HCT116 (cell line): ENCODE results near the gene AIM2. TPM values are rescaled to one million over a fixed set of nuclear protein-coding genes. Genes with fewer than 3 reads are reported as not detected.

Experiments
- ATAC-seq: fragments of 200-7000 bp; cut with Tn5 transposase; 2 replicates; pipeline ENCODE4 v1.9.1; 2020; ENCODE audit warnings: mild to moderate bottlenecking, moderate library complexity
- BruUV-seq: library from RNA; stranded (reverse); fragments of 400-500 nt; replicated peaks from 2 replicates; lab custom pipeline; 2021; lab: Mats Ljungman, UMichigan
- CTCF ChIA-PET: fragments of 300-600 bp; sonication (Branson Sonifier 250); formaldehyde crosslinking; loops from one replicate; lab custom pipeline; 2021; ENCODE audit warnings: antibody characterized with exemption; lab: Charles Lee
- POLR2A ChIA-PET: fragments of 300-600, 350-600 bp; sonication (Branson Sonifier 250); formaldehyde crosslinking; loops from one replicate; lab custom pipeline; 2021; ENCODE audit warnings: antibody characterized with exemption; lab: Charles Lee
- RAD21 ChIA-PET, 2 experiments: fragments of 300-600 bp; sonication (Branson Sonifier 250); formaldehyde crosslinking; loops; one replicate each; lab custom pipeline; 2023; ENCODE audit warnings: low total read pairs in 2 of 2; ENCODE audit not compliant: uncharacterized antibody in 2 of 2, unreplicated experiment in 2 of 2, low non-redundant PET in 1 of 2; lab: Charles Lee
- DNase-seq: peaks from one replicate; pipeline ENCODE4 v3.0.0-alpha.2; 2010; ENCODE audit warnings: low read depth, low spot score
- H2AFZ ChIP-seq: fragments of 200-600 bp; shearing (Covaris generic), sonication (generic); 2 replicates; pipeline ENCODE4 v1.6.1; 2017; ENCODE audit warnings: low read depth, mixed run types, mixed read lengths, antibody characterized with exemption, low read length; ENCODE audit not compliant: poor library complexity, severe bottlenecking
- H3K27ac ChIP-seq: 2 replicates; pipeline ENCODE4 v1.5.1; 2012; ENCODE audit warnings: low read depth, low read length
- H3K27me3 ChIP-seq: fragments of 200-600 bp; sonication (generic); 2 replicates; pipeline ENCODE4 v1.6.1; 2016; ENCODE audit warnings: mixed run types, low read length, mixed read lengths; ENCODE audit not compliant: insufficient read depth
- H3K36me3 ChIP-seq, 2 experiments: fragments of 200-500 bp in 1 of 2; fragments of 200-600 bp in 1 of 2; sonication (Bioruptor generic) in 1 of 2; sonication (generic) in 1 of 2; 2 replicates each; pipeline versions ENCODE4 v1.5.1 to v1.6.1; 2014 to 2016; ENCODE audit warnings: low read length in 2 of 2, inconsistent platforms in 1 of 2, mixed read lengths in 1 of 2, mixed run types in 1 of 2; ENCODE audit not compliant: insufficient read depth in 2 of 2, control insufficient read depth in 1 of 2
- H3K4me1 ChIP-seq, 2 experiments: fragments of 200-600 bp in 1 of 2; sonication (generic) in 1 of 2; 2 replicates each; pipeline versions ENCODE4 v1.5.1 to v1.6.1; 2012 to 2017; ENCODE audit warnings: low read length in 2 of 2, inconsistent platforms in 1 of 2, mild to moderate bottlenecking in 1 of 2, mixed read lengths in 1 of 2, mixed run types in 1 of 2, moderate library complexity in 1 of 2; ENCODE audit not compliant: insufficient read depth in 2 of 2, control insufficient read depth in 1 of 2
- H3K4me2 ChIP-seq: fragments of 200-600 bp; sonication (generic); 2 replicates; pipeline ENCODE4 v1.6.1; 2017; ENCODE audit warnings: mixed run types, low read length, mixed read lengths
- H3K4me3 ChIP-seq, 2 experiments: fragments of 200-600 bp in 1 of 2; sonication (generic) in 1 of 2; replicated peaks in 1 of 2; 2 replicates each; pipeline ENCODE4 v1.5.1; 2011 to 2016; ENCODE audit warnings: low read length in 2 of 2, control low read depth in 1 of 2, low read depth in 1 of 2, mild to moderate bottlenecking in 1 of 2, mixed read lengths in 1 of 2, mixed run types in 1 of 2
- H3K79me2 ChIP-seq: fragments of 200-600 bp; sonication (generic); 2 replicates; pipeline ENCODE4 v1.6.1; 2017; ENCODE audit warnings: mild to moderate bottlenecking, mixed run types, low read length, moderate library complexity, mixed read lengths; ENCODE audit not compliant: insufficient read depth
- H3K9ac ChIP-seq: fragments of 200-600 bp; sonication (generic); 2 replicates; pipeline ENCODE4 v1.6.1; 2016; ENCODE audit warnings: low read length, mixed read lengths
- H3K9me2 ChIP-seq: fragments of 200-600 bp; sonication (generic), shearing (Covaris generic); 2 replicates; pipeline ENCODE4 v1.6.1; 2017; ENCODE audit warnings: mixed run types, mild to moderate bottlenecking, moderate library complexity; ENCODE audit not compliant: insufficient read depth
- H3K9me3 ChIP-seq, 2 experiments: fragments of 200-500 bp in 1 of 2; fragments of 200-600 bp in 1 of 2; sonication (Bioruptor generic) in 1 of 2; sonication (generic) in 1 of 2; 2 replicates each; pipeline ENCODE4 v1.6.1; 2014 to 2017; ENCODE audit warnings: low read length in 2 of 2, mixed read lengths in 2 of 2, inconsistent platforms in 1 of 2, low read depth in 1 of 2, mild to moderate bottlenecking in 1 of 2, mixed run types in 1 of 2, moderate library complexity in 1 of 2; ENCODE audit not compliant: control insufficient read depth in 1 of 2, insufficient read depth in 1 of 2
- H4K20me1 ChIP-seq: fragments of 200-600 bp; sonication (generic), shearing (Covaris generic); 2 replicates; pipeline ENCODE4 v1.6.1; 2017; ENCODE audit warnings: mixed run types, mild to moderate bottlenecking, moderate library complexity; ENCODE audit not compliant: insufficient read depth
- ELF1 ChIP-seq: IDR thresholded peaks from 2 replicates; pipeline ENCODE4 v1.6.1; 2012; ENCODE audit warnings: low read depth, borderline replicate concordance
- intact Hi-C: fragments of 100-400 bp; cut with micrococcal nuclease; formaldehyde crosslinking; loops from 2 replicates; pipeline ENCODE4 v1.10.0; 2022
- total RNA-seq: library from RNA; stranded (reverse); gene quantifications from one replicate; pipeline ENCODE4 v1.2.1, GENCODE V29; 2021; ENCODE audit not compliant: unreplicated experiment
- TF ChIP-seq, protein P1 (sequence below): IDR thresholded peaks from 2 replicates; pipeline ENCODE4 v1.6.1; 2011; ENCODE audit warnings: mild to moderate bottlenecking, low read length, moderate library complexity; ENCODE audit not compliant: insufficient replicate concordance; ENCODE audit errors: extremely low read depth
- TF ChIP-seq, protein P2 (sequence below): IDR thresholded peaks from 2 replicates; pipeline ENCODE4 v1.6.1; 2012; ENCODE audit warnings: low read depth
- TF ChIP-seq, protein P3 (sequence below), 3 experiments: fragments of 200-600 bp in 1 of 3; sonication (generic) in 1 of 3; IDR thresholded peaks in 2 of 3; conservative IDR thresholded peaks in 1 of 3; 2 replicates each; pipeline ENCODE4 v1.5.1; 2012 to 2017; ENCODE audit warnings: low read depth in 2 of 3, low read length in 2 of 3, antibody characterized with exemption in 1 of 3, borderline replicate concordance in 1 of 3, control low read depth in 1 of 3, mild to moderate bottlenecking in 1 of 3, mixed read lengths in 1 of 3, mixed run types in 1 of 3, moderate library complexity in 1 of 3; ENCODE audit not compliant: insufficient read depth in 1 of 3

Gene AIM2
- total RNA-seq, 1 experiment from 2014 or later, result not detected

DNA sequence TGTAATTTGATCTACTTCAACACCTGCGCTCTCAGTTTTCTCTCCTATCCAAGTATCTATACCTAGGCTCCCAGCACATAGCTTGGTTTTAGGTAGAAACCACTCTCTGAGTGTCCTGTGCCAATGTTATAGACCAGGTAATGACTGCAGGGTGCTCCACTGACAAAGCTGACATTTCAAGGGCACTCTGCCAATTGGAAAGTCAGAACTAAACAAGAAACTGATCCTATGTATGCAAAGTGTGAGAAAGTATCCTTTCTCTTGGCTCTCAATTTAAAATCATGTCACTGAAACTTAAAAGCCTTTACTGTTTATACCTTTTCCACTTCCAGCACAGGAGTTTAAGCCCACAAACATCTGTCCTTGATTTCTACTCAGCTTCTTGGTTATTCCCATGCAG lies 45.0 kb upstream of the AIM2 start (continued):
- no peak for TF ChIP-seq ELF1
- TF ChIP-seq, protein P1, sequence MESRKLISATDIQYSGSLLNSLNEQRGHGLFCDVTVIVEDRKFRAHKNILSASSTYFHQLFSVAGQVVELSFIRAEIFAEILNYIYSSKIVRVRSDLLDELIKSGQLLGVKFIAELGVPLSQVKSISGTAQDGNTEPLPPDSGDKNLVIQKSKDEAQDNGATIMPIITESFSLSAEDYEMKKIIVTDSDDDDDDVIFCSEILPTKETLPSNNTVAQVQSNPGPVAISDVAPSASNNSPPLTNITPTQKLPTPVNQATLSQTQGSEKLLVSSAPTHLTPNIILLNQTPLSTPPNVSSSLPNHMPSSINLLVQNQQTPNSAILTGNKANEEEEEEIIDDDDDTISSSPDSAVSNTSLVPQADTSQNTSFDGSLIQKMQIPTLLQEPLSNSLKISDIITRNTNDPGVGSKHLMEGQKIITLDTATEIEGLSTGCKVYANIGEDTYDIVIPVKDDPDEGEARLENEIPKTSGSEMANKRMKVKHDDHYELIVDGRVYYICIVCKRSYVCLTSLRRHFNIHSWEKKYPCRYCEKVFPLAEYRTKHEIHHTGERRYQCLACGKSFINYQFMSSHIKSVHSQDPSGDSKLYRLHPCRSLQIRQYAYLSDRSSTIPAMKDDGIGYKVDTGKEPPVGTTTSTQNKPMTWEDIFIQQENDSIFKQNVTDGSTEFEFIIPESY, result no peak

DNA sequence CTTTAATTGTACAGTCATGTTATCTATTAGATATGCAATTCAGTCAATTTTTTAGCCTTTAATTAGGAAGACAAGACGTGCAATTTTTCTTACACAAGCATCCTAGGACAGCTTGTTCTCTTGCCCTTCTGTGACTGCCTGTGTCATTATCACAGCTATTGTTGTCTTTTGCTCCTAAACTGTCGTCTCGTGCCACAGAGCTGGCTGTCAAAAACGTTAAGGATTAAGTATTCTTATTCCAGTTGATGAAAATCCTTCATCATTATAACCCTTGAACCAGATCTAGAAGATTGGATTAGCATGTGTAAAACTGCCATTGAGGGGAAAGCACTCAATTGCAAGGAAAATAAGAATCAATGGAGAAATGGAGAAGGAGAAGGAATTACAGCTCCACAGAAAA lies 43.8 kb upstream of the AIM2 start:
- CTCF ChIA-PET, result no interaction called here
- DNase-seq (no peak), ATAC-seq (no peak)
- RAD21 ChIA-PET, result no interaction called here
- Histone ChIP-seq H3K36me3 (no peaks in the 10 kb centered on the region), H3K27ac (no peak overlapping the region), H2AFZ (no peak overlapping the region), H3K9ac (no peak overlapping the region), H3K4me2 (no peak overlapping the region), H3K79me2 (no peaks in the 10 kb centered on the region), H4K20me1 (no peaks in the 10 kb centered on the region), H3K4me3 (no peak overlapping the region), H3K9me3 (no peaks in the 10 kb centered on the region), H3K9me2 (no peaks in the 10 kb centered on the region), H3K27me3 (peaks cover 19% of the 10 kb centered on the region), H3K4me1 (no peaks in the 10 kb centered on the region)
- POLR2A ChIA-PET, result no interaction called here
- no peak for TF ChIP-seq ELF1
- TF ChIP-seq, protein P2, sequence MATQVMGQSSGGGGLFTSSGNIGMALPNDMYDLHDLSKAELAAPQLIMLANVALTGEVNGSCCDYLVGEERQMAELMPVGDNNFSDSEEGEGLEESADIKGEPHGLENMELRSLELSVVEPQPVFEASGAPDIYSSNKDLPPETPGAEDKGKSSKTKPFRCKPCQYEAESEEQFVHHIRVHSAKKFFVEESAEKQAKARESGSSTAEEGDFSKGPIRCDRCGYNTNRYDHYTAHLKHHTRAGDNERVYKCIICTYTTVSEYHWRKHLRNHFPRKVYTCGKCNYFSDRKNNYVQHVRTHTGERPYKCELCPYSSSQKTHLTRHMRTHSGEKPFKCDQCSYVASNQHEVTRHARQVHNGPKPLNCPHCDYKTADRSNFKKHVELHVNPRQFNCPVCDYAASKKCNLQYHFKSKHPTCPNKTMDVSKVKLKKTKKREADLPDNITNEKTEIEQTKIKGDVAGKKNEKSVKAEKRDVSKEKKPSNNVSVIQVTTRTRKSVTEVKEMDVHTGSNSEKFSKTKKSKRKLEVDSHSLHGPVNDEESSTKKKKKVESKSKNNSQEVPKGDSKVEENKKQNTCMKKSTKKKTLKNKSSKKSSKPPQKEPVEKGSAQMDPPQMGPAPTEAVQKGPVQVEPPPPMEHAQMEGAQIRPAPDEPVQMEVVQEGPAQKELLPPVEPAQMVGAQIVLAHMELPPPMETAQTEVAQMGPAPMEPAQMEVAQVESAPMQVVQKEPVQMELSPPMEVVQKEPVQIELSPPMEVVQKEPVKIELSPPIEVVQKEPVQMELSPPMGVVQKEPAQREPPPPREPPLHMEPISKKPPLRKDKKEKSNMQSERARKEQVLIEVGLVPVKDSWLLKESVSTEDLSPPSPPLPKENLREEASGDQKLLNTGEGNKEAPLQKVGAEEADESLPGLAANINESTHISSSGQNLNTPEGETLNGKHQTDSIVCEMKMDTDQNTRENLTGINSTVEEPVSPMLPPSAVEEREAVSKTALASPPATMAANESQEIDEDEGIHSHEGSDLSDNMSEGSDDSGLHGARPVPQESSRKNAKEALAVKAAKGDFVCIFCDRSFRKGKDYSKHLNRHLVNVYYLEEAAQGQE, result no peak
- TF ChIP-seq, protein P3, sequence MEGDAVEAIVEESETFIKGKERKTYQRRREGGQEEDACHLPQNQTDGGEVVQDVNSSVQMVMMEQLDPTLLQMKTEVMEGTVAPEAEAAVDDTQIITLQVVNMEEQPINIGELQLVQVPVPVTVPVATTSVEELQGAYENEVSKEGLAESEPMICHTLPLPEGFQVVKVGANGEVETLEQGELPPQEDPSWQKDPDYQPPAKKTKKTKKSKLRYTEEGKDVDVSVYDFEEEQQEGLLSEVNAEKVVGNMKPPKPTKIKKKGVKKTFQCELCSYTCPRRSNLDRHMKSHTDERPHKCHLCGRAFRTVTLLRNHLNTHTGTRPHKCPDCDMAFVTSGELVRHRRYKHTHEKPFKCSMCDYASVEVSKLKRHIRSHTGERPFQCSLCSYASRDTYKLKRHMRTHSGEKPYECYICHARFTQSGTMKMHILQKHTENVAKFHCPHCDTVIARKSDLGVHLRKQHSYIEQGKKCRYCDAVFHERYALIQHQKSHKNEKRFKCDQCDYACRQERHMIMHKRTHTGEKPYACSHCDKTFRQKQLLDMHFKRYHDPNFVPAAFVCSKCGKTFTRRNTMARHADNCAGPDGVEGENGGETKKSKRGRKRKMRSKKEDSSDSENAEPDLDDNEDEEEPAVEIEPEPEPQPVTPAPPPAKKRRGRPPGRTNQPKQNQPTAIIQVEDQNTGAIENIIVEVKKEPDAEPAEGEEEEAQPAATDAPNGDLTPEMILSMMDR (IDR thresholded peaks at IDR 0.05 in 2 of 3, conservative IDR thresholded peaks at IDR 0.05 in 1 of 3; ENCODE audit: borderline replicate concordance in 1 of 3, insufficient read depth in 1 of 3, low read depth in 2 of 3, low read length in 2 of 3), result no peak
- no TSS peak for BruUV-seq
- intact Hi-C loops, result no loop called here
